SK-N-SH (cell line): ENCODE results near the gene TBC1D2. TPM values are rescaled to one million over a fixed set of nuclear protein-coding genes. Genes with fewer than 3 reads are reported as not detected.

Source experiments
- CTCF ChIA-PET: fragments of 300-600, 350-600 bp; formaldehyde crosslinking; extraction: SDS; loops from one replicate; lab custom pipeline; 2021; lab: Yijun Ruan, JAX
- POLR2A ChIA-PET: fragments of 350-600 bp; sonication (Branson Sonifier 250); formaldehyde crosslinking; extraction: SDS; loops from one replicate; lab custom pipeline; 2020; ENCODE audit warnings: antibody characterized with exemption, inconsistent platforms; lab: Yijun Ruan, JAX
- DNase-seq: peaks from one replicate; pipeline ENCODE4 v3.0.0; 2012
- H2AFZ ChIP-seq: fragments of 200-600 bp; sonication (generic); 2 replicates; pipeline ENCODE4 v1.8.1; 2016; ENCODE audit warnings: antibody characterized with exemption, mild to moderate bottlenecking, low read depth
- H3F3A ChIP-seq: fragments of 200-600 bp; sonication (generic); replicated peaks from 2 replicates; pipeline ENCODE3; 2016; ENCODE audit warnings: antibody characterized with exemption, mild to moderate bottlenecking; ENCODE audit not compliant: insufficient read depth
- H3K27ac ChIP-seq, 2 experiments: fragments of 200-500 bp in 1 of 2; fragments of 200-600 bp in 1 of 2; sonication (Bioruptor generic) in 1 of 2; sonication (generic), shearing (Covaris generic) in 1 of 2; 2 replicates each; pipeline versions ENCODE4 v1.5.1 to v1.6.1; 2014 to 2016; ENCODE audit warnings: low read depth in 2 of 2, inconsistent platforms in 1 of 2, low read length in 1 of 2, mild to moderate bottlenecking in 1 of 2, mixed read lengths in 1 of 2
- H3K27me3 ChIP-seq: fragments of 200-600 bp; sonication (generic), shearing (Covaris generic); 2 replicates; pipeline ENCODE4 v1.6.1; 2016; ENCODE audit warnings: mixed run types; ENCODE audit not compliant: insufficient read depth
- H3K36me3 ChIP-seq, 2 experiments: fragments of 200-500 bp in 1 of 2; fragments of 200-600 bp in 1 of 2; sonication (Bioruptor generic) in 1 of 2; sonication (generic) in 1 of 2; replicated peaks in 1 of 2; 2 replicates each; pipeline versions ENCODE3 to v1.5.1; 2014 to 2016; ENCODE audit warnings: low read length in 1 of 2, mild to moderate bottlenecking in 1 of 2; ENCODE audit not compliant: insufficient read depth in 2 of 2, control insufficient read depth in 1 of 2
- H3K4me1 ChIP-seq, 2 experiments: fragments of 200-500 bp in 1 of 2; fragments of 200-600 bp in 1 of 2; sonication (Bioruptor generic) in 1 of 2; sonication (generic), shearing (Covaris generic) in 1 of 2; 2 replicates each; pipeline versions ENCODE4 v1.5.1 to v1.6.1; 2014 to 2016; ENCODE audit warnings: low read depth in 1 of 2, low read length in 1 of 2, mixed run types in 1 of 2; ENCODE audit not compliant: insufficient read depth in 2 of 2, control insufficient read depth in 1 of 2
- H3K4me2 ChIP-seq: fragments of 200-600 bp; sonication (generic), shearing (Covaris generic); 2 replicates; pipeline ENCODE4 v1.6.1; 2017; ENCODE audit warnings: mixed run types
- H3K4me3 ChIP-seq, 2 experiments: fragments of 200-500 bp in 1 of 2; fragments of 200-600 bp in 1 of 2; sonication (Bioruptor generic) in 1 of 2; sonication (generic), shearing (Covaris generic) in 1 of 2; 2 replicates each; pipeline versions ENCODE4 v1.5.1 to v1.8.1; 2014 to 2016; ENCODE audit warnings: low read depth in 2 of 2, inconsistent platforms in 1 of 2, low read length in 1 of 2, mild to moderate bottlenecking in 1 of 2, mixed read lengths in 1 of 2, moderate library complexity in 1 of 2
- H3K79me2 ChIP-seq: fragments of 200-600 bp; sonication (generic); 2 replicates; pipeline ENCODE4 v1.8.1; 2017; ENCODE audit warnings: mild to moderate bottlenecking; ENCODE audit not compliant: insufficient read depth
- H3K9ac ChIP-seq: fragments of 200-600 bp; sonication (generic); 2 replicates; pipeline ENCODE4 v1.6.1; 2017; ENCODE audit warnings: mixed run types
- H3K9me2 ChIP-seq: fragments of 200-600 bp; sonication (generic); 2 replicates; pipeline ENCODE4 v1.6.1; 2017; ENCODE audit warnings: mixed run types
- H3K9me3 ChIP-seq: fragments of 200-600 bp; sonication (generic); 2 replicates; pipeline ENCODE4 v1.6.1; 2017; ENCODE audit warnings: mixed run types, mild to moderate bottlenecking, moderate library complexity
- H4K20me1 ChIP-seq: fragments of 200-600 bp; sonication (generic); 2 replicates; pipeline ENCODE4 v1.6.1; 2017; ENCODE audit warnings: mild to moderate bottlenecking, mixed run types; ENCODE audit not compliant: insufficient read depth
- CHD2 ChIP-seq: fragments of 150-350 bp; IDR thresholded peaks from 2 replicates; pipeline ENCODE4 v1.6.1; 2018; ENCODE audit warnings: low read length; ENCODE audit not compliant: partially characterized antibody
- FOXJ3 ChIP-seq: sonication (generic); formaldehyde crosslinking; IDR thresholded peaks from 2 replicates; pipeline ENCODE4 v1.5.1; 2020; ENCODE audit warnings: mild to moderate bottlenecking, missing genetic modification reagents
- JUND ChIP-seq: IDR thresholded peaks from 2 replicates; pipeline ENCODE4 v1.4.0; 2012
- MXI1 ChIP-seq: IDR thresholded peaks from 2 replicates; pipeline ENCODE4 v1.6.1; 2012; ENCODE audit warnings: mild to moderate bottlenecking, low read depth, low read length, improper control_type of control experiment
- NRF1 ChIP-seq: IDR thresholded peaks from 2 replicates; pipeline ENCODE4 v1.6.1; 2012; ENCODE audit warnings: low read depth, mild to moderate bottlenecking, low read length
- RXRA ChIP-seq: IDR thresholded peaks from 2 replicates; pipeline ENCODE4 v1.4.0; 2012; ENCODE audit warnings: low read depth, mild to moderate bottlenecking, borderline replicate concordance
- SIN3A ChIP-seq: IDR thresholded peaks from 2 replicates; pipeline ENCODE4 v1.6.1; 2012; ENCODE audit warnings: low read depth, mild to moderate bottlenecking, low read length, moderate library complexity, borderline replicate concordance
- TAF1 ChIP-seq: IDR thresholded peaks from 2 replicates; pipeline ENCODE4 v1.6.1; 2012; ENCODE audit warnings: low read depth, mild to moderate bottlenecking, low read length, moderate library complexity, borderline replicate concordance
- YY1 ChIP-seq: IDR thresholded peaks from 2 replicates; pipeline ENCODE4 v1.4.0; 2012; ENCODE audit warnings: low read depth, mild to moderate bottlenecking
- WGBS: methylation state at CpG from one replicate; pipeline ENCODE4 v1.1.6; 2017; ENCODE audit warnings: low lambda C conversion rate; 5-methylcytosine and 5-hydroxymethylcytosine counted together
- polyA plus RNA-seq, 3 experiments: library from polyadenylated mRNA; depleted of rRNA; stranded (reverse); fragments of >200 nt; gene quantifications; 2 replicates each; pipeline ENCODE4 v1.2.3, GENCODE V29; 2012
- TF ChIP-seq, protein P1 (sequence below): IDR thresholded peaks from 2 replicates; pipeline ENCODE4 v1.4.0; 2012; ENCODE audit warnings: low read depth, borderline replicate concordance
- TF ChIP-seq, protein P2 (sequence below): IDR thresholded peaks from 2 replicates; pipeline ENCODE4 v1.6.1; 2012; ENCODE audit warnings: mild to moderate bottlenecking, low read depth, low read length, moderate library complexity
- TF ChIP-seq, protein P3 (sequence below): fragments of 150-350 bp; IDR thresholded peaks from 2 replicates; pipeline ENCODE4 v1.6.1; 2017; ENCODE audit warnings: antibody characterized with exemption, low read length, low read depth, borderline replicate concordance
- TF ChIP-seq, protein P4 (sequence below): IDR thresholded peaks from 2 replicates; pipeline ENCODE4 v1.4.0; 2012; ENCODE audit warnings: low read depth

The TBC1D2 gene
- polyA plus RNA-seq, 1 of the 3 experiments (the other 2 are of a cell fraction), result 5.6 TPM

DNA sequence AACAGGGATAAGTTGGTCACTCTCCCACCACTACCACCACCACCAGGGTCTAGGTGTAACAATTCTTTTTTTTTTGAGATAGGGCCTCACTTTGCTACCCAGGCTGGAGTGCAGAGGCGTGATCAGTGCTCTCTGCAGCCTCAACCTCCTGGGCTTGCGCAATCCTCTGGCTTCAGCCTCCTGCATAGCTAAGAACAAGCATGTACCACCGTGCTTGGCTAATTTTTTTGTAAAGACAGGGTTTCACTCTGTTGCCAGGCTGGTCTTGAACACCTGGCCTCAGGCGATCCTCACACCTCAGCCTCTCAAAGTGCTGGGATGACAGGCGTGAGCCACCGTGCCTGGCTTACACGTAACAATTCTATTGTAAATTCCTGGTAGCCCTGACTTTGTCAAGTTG lies 90.5 kb downstream of the TBC1D2 start:
- CTCF ChIA-PET, result interaction anchor here (1.3 kb wide), 1 partner anchor 26 kb away, joined by 3 read pairs; no protein-coding TSS in a partner anchor
- H4K20me1 ChIP-seq, result no peaks in the 10 kb centered on the region
- H2AFZ ChIP-seq, result no peak overlapping the region
- no peaks in the 10 kb centered on the region for H3F3A ChIP-seq
- H3K4me2 ChIP-seq, result no peak overlapping the region
- H3K27ac ChIP-seq, result no peak overlapping the region
- no peaks in the 10 kb centered on the region for H3K9me3 ChIP-seq
- H3K79me2 ChIP-seq, result no peaks in the 10 kb centered on the region
- H3K9me2 ChIP-seq, result no peaks in the 10 kb centered on the region
- H3K4me3 ChIP-seq, result no peak overlapping the region
- no peaks in the 10 kb centered on the region for H3K27me3 ChIP-seq
- H3K4me1 ChIP-seq, result peaks cover 7 to 29% of the 10 kb centered on the region in 2 experiments; a peak in 3 of 4 replicates
- WGBS, result 85% methylated on average over 7 of the region's 7 CpGs
- no peak overlapping the region for H3K9ac ChIP-seq
- H3K36me3 ChIP-seq, result no peaks in the 10 kb centered on the region
- no peak for TF ChIP-seq TAF1
- TF ChIP-seq SIN3A, result no peak
- POLR2A ChIA-PET, result no interaction called here
- DNase-seq, result no peak

DNA sequence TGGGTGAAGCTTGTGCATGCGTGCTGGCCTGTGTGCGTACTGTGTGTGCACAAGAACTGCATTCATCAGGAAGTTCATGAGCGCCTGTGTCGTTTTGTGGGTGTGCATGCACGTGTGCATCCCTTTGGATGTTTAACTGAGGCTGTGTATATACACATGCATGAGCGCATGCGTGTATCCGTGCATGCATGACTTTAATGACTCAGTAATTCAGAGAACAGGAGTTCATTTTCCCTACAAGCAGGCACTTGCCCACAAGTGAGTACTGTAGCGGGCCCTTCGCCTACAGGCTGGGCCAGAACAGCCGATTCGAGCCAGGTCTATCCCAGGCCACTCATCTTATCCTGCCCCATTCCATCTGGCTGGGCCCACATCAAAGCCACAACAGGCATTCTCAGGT lies 92.8 kb downstream of the TBC1D2 start:
- H3K4me3 ChIP-seq, result no peak overlapping the region
- no peaks in the 10 kb centered on the region for H3K27me3 ChIP-seq
- no peak for TF ChIP-seq JUND
- CTCF ChIA-PET, result no interaction called here
- H3F3A ChIP-seq, result no peaks in the 10 kb centered on the region
- H3K79me2 ChIP-seq, result no peaks in the 10 kb centered on the region
- H3K9ac ChIP-seq, result no peak overlapping the region
- H3K36me3 ChIP-seq, result no peaks in the 10 kb centered on the region
- POLR2A ChIA-PET, result no interaction called here
- WGBS, result 83% methylated on average over 12 of the region's 12 CpGs
- H3K9me3 ChIP-seq, result no peaks in the 10 kb centered on the region
- no peak overlapping the region for H3K27ac ChIP-seq
- no peak overlapping the region for H2AFZ ChIP-seq
- no peaks in the 10 kb centered on the region for H4K20me1 ChIP-seq
- H3K4me2 ChIP-seq, result no peak overlapping the region
- peaks cover 0 to 7% of the 10 kb centered on the region in 2 experiments; a peak in 2 of 4 replicates for H3K4me1 ChIP-seq
- H3K9me2 ChIP-seq, result no peaks in the 10 kb centered on the region
- no peak for DNase-seq

DNA sequence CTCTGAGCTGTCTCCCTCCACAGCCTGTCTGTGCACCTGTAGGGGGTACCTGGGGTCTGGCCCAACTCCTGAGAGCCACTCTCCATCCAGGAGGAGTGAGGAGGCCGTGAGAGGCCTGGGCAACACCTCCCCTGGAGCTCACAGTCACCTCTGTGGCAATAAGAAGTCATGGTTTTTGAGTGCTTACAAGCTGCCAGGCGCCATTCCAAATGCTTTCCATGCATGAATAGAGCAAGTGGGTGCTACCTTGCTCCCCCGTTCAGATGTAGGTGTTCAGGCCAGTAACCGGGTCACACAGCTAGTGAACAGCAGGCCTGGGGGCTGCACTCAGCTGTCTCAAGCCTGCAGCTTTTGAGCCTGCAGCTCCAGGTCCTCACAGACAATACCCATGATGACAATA lies 93.6 kb downstream of the TBC1D2 start:
- Histone ChIP-seq H3K79me2 (no peaks in the 10 kb centered on the region), H3K27me3 (no peaks in the 10 kb centered on the region), H3K36me3 (no peaks in the 10 kb centered on the region), H3K9ac (no peak overlapping the region), H3K4me2 (no peak overlapping the region), H3K27ac (no peak overlapping the region), H2AFZ (no peak overlapping the region), H3K4me3 (no peak overlapping the region), H3K4me1 (peaks cover 0 to 5% of the 10 kb centered on the region in 2 experiments; a peak in 1 of 4 replicates), H3K9me2 (no peaks in the 10 kb centered on the region), H3F3A (no peaks in the 10 kb centered on the region), H4K20me1 (no peaks in the 10 kb centered on the region), H3K9me3 (no peaks in the 10 kb centered on the region)
- WGBS, result 44% methylated on average over 1 of the region's 4 CpGs
- POLR2A ChIA-PET, result no interaction called here
- DNase-seq, result no peak
- CTCF ChIA-PET, result no interaction called here
- TF ChIP-seq, protein P1, sequence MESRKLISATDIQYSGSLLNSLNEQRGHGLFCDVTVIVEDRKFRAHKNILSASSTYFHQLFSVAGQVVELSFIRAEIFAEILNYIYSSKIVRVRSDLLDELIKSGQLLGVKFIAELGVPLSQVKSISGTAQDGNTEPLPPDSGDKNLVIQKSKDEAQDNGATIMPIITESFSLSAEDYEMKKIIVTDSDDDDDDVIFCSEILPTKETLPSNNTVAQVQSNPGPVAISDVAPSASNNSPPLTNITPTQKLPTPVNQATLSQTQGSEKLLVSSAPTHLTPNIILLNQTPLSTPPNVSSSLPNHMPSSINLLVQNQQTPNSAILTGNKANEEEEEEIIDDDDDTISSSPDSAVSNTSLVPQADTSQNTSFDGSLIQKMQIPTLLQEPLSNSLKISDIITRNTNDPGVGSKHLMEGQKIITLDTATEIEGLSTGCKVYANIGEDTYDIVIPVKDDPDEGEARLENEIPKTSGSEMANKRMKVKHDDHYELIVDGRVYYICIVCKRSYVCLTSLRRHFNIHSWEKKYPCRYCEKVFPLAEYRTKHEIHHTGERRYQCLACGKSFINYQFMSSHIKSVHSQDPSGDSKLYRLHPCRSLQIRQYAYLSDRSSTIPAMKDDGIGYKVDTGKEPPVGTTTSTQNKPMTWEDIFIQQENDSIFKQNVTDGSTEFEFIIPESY, result no peak
- TF ChIP-seq, protein P2, sequence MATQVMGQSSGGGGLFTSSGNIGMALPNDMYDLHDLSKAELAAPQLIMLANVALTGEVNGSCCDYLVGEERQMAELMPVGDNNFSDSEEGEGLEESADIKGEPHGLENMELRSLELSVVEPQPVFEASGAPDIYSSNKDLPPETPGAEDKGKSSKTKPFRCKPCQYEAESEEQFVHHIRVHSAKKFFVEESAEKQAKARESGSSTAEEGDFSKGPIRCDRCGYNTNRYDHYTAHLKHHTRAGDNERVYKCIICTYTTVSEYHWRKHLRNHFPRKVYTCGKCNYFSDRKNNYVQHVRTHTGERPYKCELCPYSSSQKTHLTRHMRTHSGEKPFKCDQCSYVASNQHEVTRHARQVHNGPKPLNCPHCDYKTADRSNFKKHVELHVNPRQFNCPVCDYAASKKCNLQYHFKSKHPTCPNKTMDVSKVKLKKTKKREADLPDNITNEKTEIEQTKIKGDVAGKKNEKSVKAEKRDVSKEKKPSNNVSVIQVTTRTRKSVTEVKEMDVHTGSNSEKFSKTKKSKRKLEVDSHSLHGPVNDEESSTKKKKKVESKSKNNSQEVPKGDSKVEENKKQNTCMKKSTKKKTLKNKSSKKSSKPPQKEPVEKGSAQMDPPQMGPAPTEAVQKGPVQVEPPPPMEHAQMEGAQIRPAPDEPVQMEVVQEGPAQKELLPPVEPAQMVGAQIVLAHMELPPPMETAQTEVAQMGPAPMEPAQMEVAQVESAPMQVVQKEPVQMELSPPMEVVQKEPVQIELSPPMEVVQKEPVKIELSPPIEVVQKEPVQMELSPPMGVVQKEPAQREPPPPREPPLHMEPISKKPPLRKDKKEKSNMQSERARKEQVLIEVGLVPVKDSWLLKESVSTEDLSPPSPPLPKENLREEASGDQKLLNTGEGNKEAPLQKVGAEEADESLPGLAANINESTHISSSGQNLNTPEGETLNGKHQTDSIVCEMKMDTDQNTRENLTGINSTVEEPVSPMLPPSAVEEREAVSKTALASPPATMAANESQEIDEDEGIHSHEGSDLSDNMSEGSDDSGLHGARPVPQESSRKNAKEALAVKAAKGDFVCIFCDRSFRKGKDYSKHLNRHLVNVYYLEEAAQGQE, result no peak
- TF ChIP-seq, protein P3, sequence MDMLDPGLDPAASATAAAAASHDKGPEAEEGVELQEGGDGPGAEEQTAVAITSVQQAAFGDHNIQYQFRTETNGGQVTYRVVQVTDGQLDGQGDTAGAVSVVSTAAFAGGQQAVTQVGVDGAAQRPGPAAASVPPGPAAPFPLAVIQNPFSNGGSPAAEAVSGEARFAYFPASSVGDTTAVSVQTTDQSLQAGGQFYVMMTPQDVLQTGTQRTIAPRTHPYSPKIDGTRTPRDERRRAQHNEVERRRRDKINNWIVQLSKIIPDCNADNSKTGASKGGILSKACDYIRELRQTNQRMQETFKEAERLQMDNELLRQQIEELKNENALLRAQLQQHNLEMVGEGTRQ, result no peak
- TF ChIP-seq RXRA, result no peak
- no peak for TF ChIP-seq FOXJ3 (CRISPR knock-in tag)
- no peak for TF ChIP-seq CHD2
- TF ChIP-seq, protein P4, sequence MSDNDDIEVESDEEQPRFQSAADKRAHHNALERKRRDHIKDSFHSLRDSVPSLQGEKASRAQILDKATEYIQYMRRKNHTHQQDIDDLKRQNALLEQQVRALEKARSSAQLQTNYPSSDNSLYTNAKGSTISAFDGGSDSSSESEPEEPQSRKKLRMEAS, result no peak
- no peak for TF ChIP-seq YY1
- TF ChIP-seq MXI1, result no peak
- no peak for TF ChIP-seq NRF1
- no peak for TF ChIP-seq JUND
